HFFc6 (cell line): ENCODE results near the gene TMEM54. TPM values are rescaled to one million over a fixed set of nuclear protein-coding genes. Genes with fewer than 3 reads are reported as not detected.

Source experiments
- DNase-seq: peaks from one replicate; pipeline ENCODE4 v3.0.0-alpha.2; 2018
- H3K27ac Mint-ChIP-seq: 2 replicates; pipeline ENCODE4 v1.8.0; 2020; ENCODE audit warnings: mild to moderate bottlenecking, mixed read lengths
- H3K27me3 Mint-ChIP-seq: 2 replicates; pipeline ENCODE4 v1.8.0; 2021; ENCODE audit warnings: mild to moderate bottlenecking, moderate library complexity, mixed read lengths; ENCODE audit not compliant: insufficient read depth
- H3K36me3 Mint-ChIP-seq: 2 replicates; pipeline ENCODE4 v1.8.0; 2021; ENCODE audit warnings: low read depth, mixed read lengths
- H3K4me1 Mint-ChIP-seq: 2 replicates; pipeline ENCODE4 v1.8.0; 2020; ENCODE audit warnings: low read depth, mixed read lengths
- H3K4me3 Mint-ChIP-seq: 2 replicates; pipeline ENCODE4 v1.8.0; 2020; ENCODE audit warnings: mild to moderate bottlenecking, moderate library complexity, mixed read lengths
- H3K9me3 Mint-ChIP-seq: 2 replicates; pipeline ENCODE4 v1.8.0; 2020; ENCODE audit warnings: mild to moderate bottlenecking, mixed read lengths
- total RNA-seq, 6 experiments: library from RNA; stranded (reverse); fragmentation: NEBNext Ultra II Directional; extraction: Animal tissue kit (Norgen Biotek cat#: 25700); gene quantifications; 2 replicates in 1 of 6; 3 replicates in 5 of 6; pipeline ENCODE4 v1.2.3, GENCODE V29; 2021
- TF ChIP-seq, protein P1 (sequence below): fragments of 200-600 bp; sonication (generic); IDR thresholded peaks from 2 replicates; pipeline ENCODE4 v1.5.0; 2021; ENCODE audit warnings: antibody characterized with exemption, mild to moderate bottlenecking

Gene TMEM54
- total RNA-seq, 6 experiments from 2014 or later, result 23.4 to 31.4 (median 25.8) TPM

DNA sequence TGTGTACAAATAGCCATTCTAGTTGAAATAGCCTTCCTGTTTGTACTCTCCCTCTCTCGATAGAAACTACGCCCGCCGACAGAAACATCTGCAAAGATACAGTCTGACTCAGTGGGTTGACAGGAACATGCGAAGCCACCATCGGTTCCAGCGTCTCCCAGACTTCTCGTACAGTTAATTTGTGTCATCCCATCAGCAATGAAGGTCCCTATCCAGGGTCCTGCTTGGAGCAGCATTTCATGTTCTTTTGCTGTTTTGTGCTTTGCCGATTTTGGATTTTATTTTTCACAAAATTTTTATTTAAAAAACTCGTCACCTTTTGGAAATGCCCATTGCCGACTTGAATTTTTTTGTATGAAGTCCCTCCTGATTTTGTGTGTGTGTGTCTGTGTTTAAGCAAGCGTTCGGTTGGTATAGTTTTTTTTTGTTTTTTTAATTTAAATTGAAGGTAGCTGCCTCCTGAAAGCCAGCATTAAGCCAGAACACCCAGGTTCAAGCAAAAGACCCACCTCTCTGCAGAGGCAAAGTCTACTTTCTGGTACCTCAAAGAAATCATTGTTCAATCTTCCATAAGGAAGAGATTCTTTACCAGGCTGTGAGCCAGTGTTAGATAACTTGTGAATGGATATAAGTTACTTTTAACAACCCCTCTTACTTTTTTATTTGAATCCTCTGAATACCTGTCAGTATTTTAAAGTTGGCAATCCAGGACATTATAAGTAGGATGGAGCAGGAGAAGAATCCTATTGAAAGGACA, 45.1 kb downstream of the TMEM54 start:
- peaks cover 2% of the 10 kb centered on the region for H3K4me1 Mint-ChIP-seq
- no peaks in the 10 kb centered on the region for H3K9me3 Mint-ChIP-seq
- no peak overlapping the region for H3K4me3 Mint-ChIP-seq
- H3K27ac Mint-ChIP-seq, result no peak overlapping the region
- TF ChIP-seq, protein P1, sequence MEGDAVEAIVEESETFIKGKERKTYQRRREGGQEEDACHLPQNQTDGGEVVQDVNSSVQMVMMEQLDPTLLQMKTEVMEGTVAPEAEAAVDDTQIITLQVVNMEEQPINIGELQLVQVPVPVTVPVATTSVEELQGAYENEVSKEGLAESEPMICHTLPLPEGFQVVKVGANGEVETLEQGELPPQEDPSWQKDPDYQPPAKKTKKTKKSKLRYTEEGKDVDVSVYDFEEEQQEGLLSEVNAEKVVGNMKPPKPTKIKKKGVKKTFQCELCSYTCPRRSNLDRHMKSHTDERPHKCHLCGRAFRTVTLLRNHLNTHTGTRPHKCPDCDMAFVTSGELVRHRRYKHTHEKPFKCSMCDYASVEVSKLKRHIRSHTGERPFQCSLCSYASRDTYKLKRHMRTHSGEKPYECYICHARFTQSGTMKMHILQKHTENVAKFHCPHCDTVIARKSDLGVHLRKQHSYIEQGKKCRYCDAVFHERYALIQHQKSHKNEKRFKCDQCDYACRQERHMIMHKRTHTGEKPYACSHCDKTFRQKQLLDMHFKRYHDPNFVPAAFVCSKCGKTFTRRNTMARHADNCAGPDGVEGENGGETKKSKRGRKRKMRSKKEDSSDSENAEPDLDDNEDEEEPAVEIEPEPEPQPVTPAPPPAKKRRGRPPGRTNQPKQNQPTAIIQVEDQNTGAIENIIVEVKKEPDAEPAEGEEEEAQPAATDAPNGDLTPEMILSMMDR, result no peak
- no peaks in the 10 kb centered on the region for H3K27me3 Mint-ChIP-seq
- DNase-seq, result no peak
- H3K36me3 Mint-ChIP-seq, result peaks cover 8% of the 10 kb centered on the region; the same call in 1 of the 2 replicates

DNA sequence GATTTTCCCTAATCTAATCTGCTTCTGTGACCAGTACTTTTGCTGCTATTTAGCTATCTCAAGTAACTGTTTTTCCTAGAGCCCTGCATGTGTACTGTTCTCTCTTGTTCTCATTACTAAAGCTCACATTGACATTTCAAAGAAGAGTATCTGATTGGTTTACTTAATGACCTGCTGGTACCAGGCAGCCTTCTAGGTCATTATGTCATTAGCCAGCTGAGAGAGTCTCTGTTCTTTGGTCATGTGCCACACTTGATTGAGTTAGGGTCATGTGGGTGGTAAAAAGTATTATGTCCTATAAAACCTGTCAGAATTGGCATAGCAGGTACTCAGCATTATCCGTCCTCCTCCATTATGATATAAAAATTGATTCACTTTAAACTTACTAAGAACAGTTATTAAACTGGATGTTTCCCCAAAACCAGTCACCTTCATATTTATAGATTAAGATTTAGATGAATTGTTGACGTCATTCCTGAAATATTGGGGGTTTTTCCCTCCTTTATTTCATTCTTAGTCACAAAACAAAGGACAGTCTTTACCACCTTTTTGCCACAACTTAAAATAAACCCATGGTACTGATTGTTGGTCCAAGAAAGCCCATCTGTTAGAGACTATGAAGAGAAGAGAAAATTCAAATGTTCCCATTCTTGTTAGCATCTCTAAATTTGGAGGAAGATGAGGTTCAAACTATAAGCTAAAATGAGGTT, 52.7 kb downstream of the TMEM54 start:
- H3K36me3 Mint-ChIP-seq, result peaks cover 19% of the 10 kb centered on the region; the same call in 1 of the 2 replicates

More for the DNA sequence above, 52.7 kb downstream of the TMEM54 start:
- no peak for DNase-seq
- Mint-ChIP-seq H3K4me1 (no peaks in the 10 kb centered on the region), H3K27me3 (no peaks in the 10 kb centered on the region; the same call in 1 of the 2 replicates), H3K4me3 (no peak overlapping the region), H3K9me3 (no peaks in the 10 kb centered on the region), H3K27ac (no peak overlapping the region)
- TF ChIP-seq, protein P1, result no peak

Other genes starting within 250 kb of the TMEM54 start
- gene SYNC, start 198.6 kb downstream of the TMEM54 start, total RNA-seq, result 10 to 100 TPM; 40.8 to 51.1 (median 48.1) TPM
- gene YARS1, start 84.0 kb downstream of the TMEM54 start, total RNA-seq, result 100 to 1,000 TPM in 4 of 6 experiments, 10 to 100 TPM in 2; 92.5 to 122 (median 107) TPM
- 10 to 100 TPM; 20.0 to 24.9 (median 21.6) TPM for gene S100PBP, start 83.7 kb downstream of the TMEM54 start, total RNA-seq
- under 1 TPM; 0.28 to 0.90 (median 0.58) TPM for gene FNDC5, start 30.5 kb downstream of the TMEM54 start, total RNA-seq
- gene HPCA, start 14.9 kb downstream of the TMEM54 start, total RNA-seq, result under 1 TPM in 1 of 6 experiments, not detected in 5; 0.23 TPM
- 10 to 100 TPM in 3 of 6 experiments, 1 to 10 TPM in 3; 9.4 to 10.6 (median 9.9) TPM for gene RNF19B, start 63.4 kb upstream of the TMEM54 start, total RNA-seq
- 100 to 1,000 TPM; 160 to 173 (median 168) TPM for gene AK2, start 135.5 kb upstream of the TMEM54 start, total RNA-seq
- gene AZIN2, start 179.8 kb upstream of the TMEM54 start, total RNA-seq, result 1 to 10 TPM; 2.4 to 3.7 (median 3.1) TPM